NCI-H187 (cell line): ENCODE data around the gene CCDC142.
"Not testable (repeated sequence)": the region's sequence is repeated elsewhere in the genome, so short reads cannot be mapped to it uniquely, and the experiment has no call there.

Experiments used
- DNase-seq, 2 experiments: peaks; one replicate each; lab custom pipeline; 2025; lab: John Stamatoyannopoulos, UW

Gene CCDC142

GRCh38 chr2:74499267-74499939 is 16.6 kb upstream of the CCDC142 start, which contains the start of gene LBX2:
Gene LBX2, minus strand, starts transcription at chr2:74499603. Its CDS starts 66 bp downstream, at chr2:74499537.
- no peak for DNase-seq

DNA sequence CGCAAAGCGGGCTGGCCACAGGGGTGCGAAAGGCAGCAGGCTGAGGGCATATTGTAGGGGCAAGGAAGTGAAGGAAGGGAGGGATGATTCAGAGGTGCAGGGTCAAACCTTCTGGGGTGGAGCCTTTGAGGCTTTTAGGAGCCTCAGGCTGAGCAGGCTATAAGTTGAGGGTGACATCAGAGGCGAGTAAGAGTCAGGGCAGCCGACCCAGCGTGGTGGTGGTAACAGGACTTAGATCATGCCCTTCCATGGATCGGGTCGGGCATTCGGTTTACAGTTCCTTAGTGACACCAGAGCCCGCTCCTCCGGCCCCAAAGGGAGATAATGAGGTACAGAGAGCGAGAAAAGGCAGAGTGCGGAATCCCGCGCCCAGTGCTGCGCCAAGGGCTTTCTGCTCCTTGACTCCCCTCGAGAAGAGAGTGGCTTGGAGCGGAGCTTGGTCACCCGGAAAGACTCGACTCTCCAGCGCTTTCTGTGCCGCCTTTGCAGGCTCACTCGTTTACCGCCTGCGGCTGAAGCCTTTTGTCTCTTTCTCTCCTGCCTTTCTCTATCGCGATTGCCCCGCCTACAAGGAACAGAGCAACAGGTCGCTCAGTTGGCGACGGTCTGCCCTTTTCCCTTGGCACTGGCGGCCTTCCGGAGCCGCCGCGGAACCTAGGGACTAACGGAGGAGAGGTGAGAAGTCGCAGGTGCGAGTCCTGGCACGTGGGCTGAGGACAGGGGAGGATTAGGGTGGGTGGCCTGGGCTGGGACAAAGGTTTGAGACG is 15.9 kb upstream of the CCDC142 start:
- no peak for DNase-seq

DNA sequence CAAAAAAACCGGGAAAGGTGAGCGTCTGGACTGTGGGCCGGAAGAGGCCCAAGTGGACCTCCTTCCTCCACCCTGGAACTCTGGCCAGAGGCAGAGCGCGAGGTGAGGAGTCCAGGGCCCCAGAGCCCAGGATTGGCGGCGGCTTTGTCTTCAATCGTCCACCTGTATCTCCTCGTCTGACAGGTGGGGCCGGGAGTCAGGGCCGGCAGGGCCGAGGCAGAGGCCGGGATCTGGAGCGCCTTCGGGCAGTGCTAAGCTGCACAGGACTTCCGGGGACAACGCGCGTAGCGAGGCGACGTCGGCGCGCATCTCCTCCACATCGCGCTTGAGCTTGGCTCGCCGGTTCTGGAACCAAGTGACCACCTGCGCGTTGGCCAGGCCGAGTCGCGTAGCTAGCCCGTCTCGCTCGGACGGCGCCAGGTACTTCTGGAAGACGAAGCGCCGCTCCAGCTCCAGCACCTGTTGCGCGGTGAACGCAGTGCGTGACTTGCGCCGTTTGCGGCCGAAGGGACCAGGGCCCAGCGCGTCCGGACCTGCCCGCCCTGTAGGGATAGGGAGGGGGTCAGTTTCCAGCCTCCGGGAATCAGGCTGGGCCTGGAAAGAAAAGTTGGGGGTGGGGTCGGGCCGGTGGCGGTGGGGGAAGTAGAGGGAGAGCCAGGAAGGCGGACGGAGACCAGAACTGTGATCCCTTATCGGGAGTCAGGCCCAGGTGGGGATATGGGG is 15.1 kb upstream of the CCDC142 start:
- DNase-seq, result no peak

- no peak for DNase-seq
These were observed 14.4 kb upstream of the CCDC142 start for GRCh38 chr2:74496997-74497776.

- no peak for DNase-seq
These were observed 12.6 kb upstream of the CCDC142 start for GRCh38 chr2:74495440-74495839.

GRCh38 chr2:74493546-74493945 is 10.7 kb upstream of the CCDC142 start:
- no peak for DNase-seq

- DNase-seq, result no peak
These were observed 9.1 kb upstream of the CCDC142 start for GRCh38 chr2:74491648-74492544.

DNA sequence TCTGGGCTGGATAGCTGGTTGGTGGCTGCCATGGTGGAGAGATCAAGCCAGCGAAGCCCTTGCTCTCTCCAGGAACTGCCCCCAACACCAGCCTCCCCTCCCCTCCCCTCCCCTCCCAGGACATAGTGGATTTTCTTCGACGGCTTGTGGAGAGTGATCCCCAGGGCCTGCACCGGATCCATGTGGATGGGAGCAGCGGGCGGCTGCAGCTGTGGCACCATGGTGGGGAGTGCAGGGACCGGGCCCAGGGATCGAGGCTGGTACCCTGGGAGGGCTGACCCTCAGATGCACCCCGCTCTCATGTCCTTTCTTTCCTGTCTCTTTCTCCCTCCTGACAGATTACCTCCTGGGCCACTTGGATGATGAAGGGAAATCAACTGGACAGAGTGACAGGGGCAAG is 7.1 kb upstream of the CCDC142 start:
- no peak for DNase-seq

GRCh38 chr2:74488643-74489481 is 6.1 kb upstream of the CCDC142 start:
- no peak for DNase-seq

GRCh38 chr2:74486141-74486540 is 3.3 kb upstream of the CCDC142 start:
- no peak for DNase-seq

DNA sequence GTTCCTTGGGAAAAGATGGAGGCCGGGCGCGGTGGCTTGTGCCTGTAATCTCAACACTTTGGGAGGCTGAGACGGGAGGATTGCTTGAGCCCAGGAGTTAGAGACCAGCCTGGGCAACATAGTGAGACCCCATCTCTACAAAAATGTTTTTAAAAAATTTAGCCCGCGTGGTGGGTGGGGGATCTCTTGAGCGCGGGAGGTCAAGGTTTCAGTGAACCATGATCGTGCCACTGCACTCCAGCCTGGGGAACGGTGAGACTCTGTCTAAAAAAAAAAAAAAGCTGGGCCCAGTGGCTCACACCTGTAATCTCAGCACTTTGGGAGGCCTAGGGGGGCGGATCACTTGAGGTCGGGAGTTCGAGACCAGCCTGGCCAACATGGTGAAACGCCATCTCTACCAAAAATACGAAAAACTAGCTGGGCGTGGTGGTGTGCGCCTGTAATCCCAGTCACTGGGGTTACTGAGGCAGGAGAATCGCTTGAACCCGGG is 922 bp upstream of the CCDC142 start:
- not testable (repeated sequence) for DNase-seq

GRCh38 chr2:74481961-74482800 is 617 bp downstream of the CCDC142 start:
- DNase-seq, result no peak

GRCh38 chr2:74481431-74481830 is 1.4 kb downstream of the CCDC142 start:
- no peak for DNase-seq

DNA sequence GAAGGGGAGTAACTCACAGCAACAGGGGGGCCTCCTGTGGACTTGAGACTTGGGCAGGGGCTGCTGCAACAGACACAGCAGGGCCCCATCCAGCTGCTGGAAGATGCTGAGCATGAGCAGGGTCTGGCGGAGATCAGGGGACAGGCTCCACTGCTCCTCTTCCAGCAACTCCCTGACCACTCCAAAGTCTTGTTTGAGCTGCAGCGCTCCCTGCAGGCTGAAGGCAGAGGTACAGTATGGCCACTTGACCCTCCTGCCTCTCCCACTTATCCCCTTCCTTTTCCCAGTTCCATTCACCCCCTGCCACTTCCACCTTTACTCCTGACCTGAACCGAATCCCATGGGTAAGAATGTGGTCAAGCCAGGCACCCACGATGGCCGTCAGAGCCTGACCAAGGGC is 7.9 kb downstream of the CCDC142 start:
- no peak for DNase-seq

- no peak for DNase-seq
These were observed 8.3 kb downstream of the CCDC142 start for GRCh38 chr2:74474481-74474880.

DNA sequence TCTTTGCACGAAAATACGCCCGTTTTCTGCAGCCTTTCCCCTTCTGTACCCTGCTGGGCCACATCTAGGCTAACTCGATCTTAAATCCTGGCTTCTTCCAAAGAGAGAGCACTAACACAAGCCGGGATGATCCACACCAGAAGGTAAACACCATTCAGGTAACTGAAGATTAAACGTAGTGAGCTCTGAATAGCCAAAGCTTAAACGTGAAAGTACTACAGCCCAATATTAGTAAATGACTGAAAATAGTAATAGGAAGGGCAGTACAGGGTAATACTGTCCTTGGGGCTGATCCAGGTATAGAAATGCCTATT is 9.9 kb downstream of the CCDC142 start:
- DNase-seq, result no peak

GRCh38 chr2:74472086-74472944 is 10.5 kb downstream of the CCDC142 start, which contains the start of gene MRPL53:
Gene MRPL53, minus strand, starts transcription at chr2:74472680. Its CDS starts 20 bp downstream, at chr2:74472660.
- DNase-seq, result peak; percentile 56 to 68
